ENCODE measurements around the gene PRSS36. TPM values are rescaled to one million over a fixed set of nuclear protein-coding genes. Genes with fewer than 3 reads are reported as not detected.
A peak's percentile ranks its signal among the peaks of the same experiment; 100 is the strongest.

The PRSS36 gene
- total and polyA plus RNA-seq, 12 donors = 0.89 to 18.3 (median 7.4) TPM

- H3K9me3 ChIP-seq (replicated peaks in 1 of 3) = no peaks in the 10 kb centered on the region
- intact Hi-C loops (cut with DNase I) = no loop called here
- TF ChIP-seq CTCF (IDR thresholded peaks at IDR 0.05) (peak in 1 of 6 experiments; percentile 6), POLR2A (IDR thresholded peaks at IDR 0.05) (peak; percentile 96 to 97)
- peaks cover 0 to 32% of the 10 kb centered on the region in 2 donors for H3K36me3 ChIP-seq (replicated peaks in 1 of 2)
- peaks cover 28 to 34% of the 10 kb centered on the region in 2 donors for H3K4me1 ChIP-seq (replicated peaks in 1 of 2)
- H3K27ac ChIP-seq = peak within 1 kb of the TSS; percentile 92 to 100 (median 99)
- no peaks in the 10 kb centered on the region for H3K27me3 ChIP-seq
- peak; percentile 98 to 100 (median 99) for DNase-seq
- peak within 1 kb of the TSS in 3 of 4 donors; percentile 16 to 99 (median 84) for H3K4me3 ChIP-seq
- 0% methylated on average over 21 to 65 of the region's 68 CpGs for WGBS, 4 donors
Measured at GRCh38 chr16:31117384-31118222, 32.3 kb downstream of the PRSS36 start, which contains the start of gene KAT8. TSS of gene KAT8 (plus strand) at chr16:31117664. CDS start at chr16:31117682, 18 bp downstream.

GRCh38 chr16:31114468-31114867, 35.4 kb downstream of the PRSS36 start:
- Histone ChIP-seq H3K36me3 (replicated peaks in 1 of 2) (peaks cover 0 to 35% of the 10 kb centered on the region in 2 donors), H3K27ac (peak overlapping the region in 3 of 5 donors; percentile 69 to 86 (median 83)), H3K4me3 (no peak overlapping the region), H3K9me3 (replicated peaks in 1 of 3) (no peaks in the 10 kb centered on the region), H3K4me1 (replicated peaks in 1 of 2) (peaks cover 38 to 40% of the 10 kb centered on the region in 2 donors), H3K27me3 (no peaks in the 10 kb centered on the region)
- WGBS, 4 donors = 81 to 89% (median 85%) methylated on average over 8 of the region's 8 CpGs
- intact Hi-C loops (cut with DNase I) = no loop called here
- no peak for TF ChIP-seq POLR2A (IDR thresholded peaks at IDR 0.05)
- no peak for TF ChIP-seq CTCF (IDR thresholded peaks at IDR 0.05)
- DNase-seq = no peak

- Histone ChIP-seq H3K4me1 (replicated peaks in 1 of 2) (peaks cover 38% of the 10 kb centered on the region in 2 donors), H3K36me3 (replicated peaks in 1 of 2) (peaks cover 0 to 38% of the 10 kb centered on the region in 2 donors), H3K9me3 (replicated peaks in 1 of 3) (no peaks in the 10 kb centered on the region), H3K27me3 (no peaks in the 10 kb centered on the region), H3K27ac (peak overlapping the region; percentile 57 to 86 (median 81)), H3K4me3 (no peak overlapping the region)
- TF ChIP-seq POLR2A (IDR thresholded peaks at IDR 0.05) = no peak
- TF ChIP-seq CTCF (IDR thresholded peaks at IDR 0.05) = no peak
- intact Hi-C loops (cut with DNase I) = no loop called here
- DNase-seq = peak in 3 of 7 donors; percentile 40 to 51 (median 49)
- 59 to 67% (median 63%) methylated on average over 5 of the region's 5 CpGs for WGBS, 4 donors
Measured at GRCh38 chr16:31113121-31114120, 36.4 kb downstream of the PRSS36 start.
